Tibial artery (tissue), 4 donors: ENCODE measurements around the gene PCDH15.

Experiments used
- DNase-seq, 2 donors: peaks; one replicate each; pipeline ENCODE4 v3.0.0-alpha.2; 2019
- H3K27ac ChIP-seq, 2 donors: fragments of 200-600 bp; sonication (generic) in 1 of 2; 1 replicate in 1 of 2; 2 replicates in 1 of 2; pipeline ENCODE4 v1.5.1; 2018 to 2019; ENCODE audit warnings: mild to moderate bottlenecking in 1 of 2
- H3K27me3 ChIP-seq, 2 donors: fragments of 200-600 bp; sonication (generic) in 1 of 2; one replicate each; pipeline versions ENCODE4 v1.5.1 to v1.6.0; 2016 to 2019
- H3K36me3 ChIP-seq, 3 donors: fragments of 200-600 bp; sonication (generic) in 2 of 3; one replicate each; pipeline ENCODE4 v1.5.1; 2016 to 2019; ENCODE audit warnings: mild to moderate bottlenecking in 2 of 3
- H3K4me1 ChIP-seq, 4 donors: fragments of 200-600 bp; sonication (generic) in 2 of 4; 1 replicate in 3 of 4; 2 replicates in 1 of 4; pipeline ENCODE4 v1.5.1; 2016 to 2019
- H3K4me3 ChIP-seq, 2 donors: fragments of 200-600 bp; sonication (generic) in 1 of 2; 1 replicate in 1 of 2; 2 replicates in 1 of 2; pipeline ENCODE4 v1.5.1; 2018 to 2019; ENCODE audit warnings: mild to moderate bottlenecking in 2 of 2
- H3K9me3 ChIP-seq, 3 donors: fragments of 200-600 bp; sonication (generic) in 1 of 3; one replicate each; pipeline ENCODE4 v1.5.1; 2016 to 2019
- intact Hi-C: fragments of 100-400 bp; cut with DNase I; formaldehyde crosslinking; loops from one replicate; pipeline ENCODE4 v1.15.0; 2023; ENCODE audit warnings: low total_unique reads
- TF ChIP-seq, protein P1 (sequence below), 2 experiments: fragments of 200-600 bp in 1 of 2; fragments of 450-650 bp in 1 of 2; IDR thresholded peaks; one replicate each; pipeline ENCODE4 v1.5.1; 2017 to 2019; ENCODE audit warnings: antibody characterized with exemption in 2 of 2, mild to moderate bottlenecking in 1 of 2, moderate library complexity in 1 of 2

Gene PCDH15

DNA sequence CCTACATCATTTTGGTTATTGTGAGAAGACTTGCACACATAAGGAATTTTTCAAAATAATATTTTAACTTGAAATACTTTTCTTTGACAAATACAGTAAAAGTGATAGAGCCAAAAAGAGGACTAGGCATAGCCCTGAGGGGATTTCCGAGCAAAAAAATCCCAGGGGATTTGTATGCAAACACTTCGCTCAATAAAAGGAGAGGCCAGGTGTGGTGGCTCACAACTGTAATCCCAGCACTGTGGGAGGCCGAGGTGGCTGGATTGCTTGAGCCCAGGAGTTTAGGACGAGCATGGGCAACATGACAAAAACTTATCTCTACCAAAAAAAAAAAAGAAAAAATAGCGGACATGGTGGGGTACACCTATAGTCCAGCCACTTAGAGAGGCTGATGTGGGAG is 193.0 kb downstream of the PCDH15 start:
- no peak overlapping the region for H3K4me3 ChIP-seq
- H3K27ac ChIP-seq = no peak overlapping the region
- no peaks in the 10 kb centered on the region for H3K4me1 ChIP-seq
- no peaks in the 10 kb centered on the region for H3K9me3 ChIP-seq
- no peak for DNase-seq
- TF ChIP-seq, protein P1, sequence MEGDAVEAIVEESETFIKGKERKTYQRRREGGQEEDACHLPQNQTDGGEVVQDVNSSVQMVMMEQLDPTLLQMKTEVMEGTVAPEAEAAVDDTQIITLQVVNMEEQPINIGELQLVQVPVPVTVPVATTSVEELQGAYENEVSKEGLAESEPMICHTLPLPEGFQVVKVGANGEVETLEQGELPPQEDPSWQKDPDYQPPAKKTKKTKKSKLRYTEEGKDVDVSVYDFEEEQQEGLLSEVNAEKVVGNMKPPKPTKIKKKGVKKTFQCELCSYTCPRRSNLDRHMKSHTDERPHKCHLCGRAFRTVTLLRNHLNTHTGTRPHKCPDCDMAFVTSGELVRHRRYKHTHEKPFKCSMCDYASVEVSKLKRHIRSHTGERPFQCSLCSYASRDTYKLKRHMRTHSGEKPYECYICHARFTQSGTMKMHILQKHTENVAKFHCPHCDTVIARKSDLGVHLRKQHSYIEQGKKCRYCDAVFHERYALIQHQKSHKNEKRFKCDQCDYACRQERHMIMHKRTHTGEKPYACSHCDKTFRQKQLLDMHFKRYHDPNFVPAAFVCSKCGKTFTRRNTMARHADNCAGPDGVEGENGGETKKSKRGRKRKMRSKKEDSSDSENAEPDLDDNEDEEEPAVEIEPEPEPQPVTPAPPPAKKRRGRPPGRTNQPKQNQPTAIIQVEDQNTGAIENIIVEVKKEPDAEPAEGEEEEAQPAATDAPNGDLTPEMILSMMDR (IDR thresholded peaks at IDR 0.05) = no peak
- no peaks in the 10 kb centered on the region for H3K36me3 ChIP-seq
- intact Hi-C loops = no loop called here
- H3K27me3 ChIP-seq = no peaks in the 10 kb centered on the region

DNA sequence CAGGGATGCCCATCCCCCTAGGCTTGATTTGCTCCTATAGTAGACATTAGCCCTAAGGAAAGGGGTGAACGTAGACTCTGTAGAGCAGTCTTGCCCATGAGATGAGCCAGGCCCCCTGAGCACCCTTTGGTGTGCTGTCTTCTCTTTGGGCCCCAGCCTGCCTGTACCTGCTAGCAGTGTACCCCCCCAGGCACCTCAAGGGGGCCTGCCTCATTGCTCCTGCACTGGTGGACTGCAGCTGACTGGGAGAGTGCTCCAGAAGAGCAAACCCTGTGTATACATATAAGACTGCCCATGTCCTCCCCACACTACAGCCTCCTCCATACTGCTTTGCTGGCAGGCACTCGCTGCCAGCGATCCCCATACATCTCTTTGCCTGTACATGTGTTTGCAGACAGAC is 206.7 kb downstream of the PCDH15 start:
- H3K9me3 ChIP-seq = no peaks in the 10 kb centered on the region
- H3K4me1 ChIP-seq = no peaks in the 10 kb centered on the region
- no peak for DNase-seq
- no peak overlapping the region for H3K4me3 ChIP-seq
- H3K27ac ChIP-seq = no peak overlapping the region
- TF ChIP-seq, protein P1 (IDR thresholded peaks at IDR 0.05) = no peak
- no peaks in the 10 kb centered on the region for H3K36me3 ChIP-seq
- intact Hi-C loops = no loop called here
- H3K27me3 ChIP-seq = no peaks in the 10 kb centered on the region

DNA sequence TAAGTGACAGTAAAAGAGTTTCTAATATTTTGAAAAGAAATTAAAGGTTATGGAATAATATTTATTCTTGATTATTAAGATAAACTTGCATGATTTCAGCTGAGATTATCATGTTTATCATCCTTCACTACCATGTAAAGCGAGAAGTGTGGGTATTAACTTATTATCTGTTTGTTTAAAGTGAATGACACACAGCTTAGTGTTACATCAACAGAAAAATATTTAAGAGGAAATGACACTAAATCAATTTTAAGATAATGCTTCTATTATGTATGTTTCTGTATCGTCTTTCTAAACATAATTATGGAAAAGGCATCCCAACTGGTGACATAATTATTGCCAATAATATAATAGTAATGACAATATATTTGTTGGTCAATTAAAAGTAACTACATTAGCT is 213.1 kb downstream of the PCDH15 start:
- no peak overlapping the region for H3K4me3 ChIP-seq
- no peak for DNase-seq
- H3K36me3 ChIP-seq = no peaks in the 10 kb centered on the region
- TF ChIP-seq, protein P1 (IDR thresholded peaks at IDR 0.05) = no peak
- no peaks in the 10 kb centered on the region for H3K4me1 ChIP-seq
- no peaks in the 10 kb centered on the region for H3K27me3 ChIP-seq
- no peak overlapping the region for H3K27ac ChIP-seq
- no peaks in the 10 kb centered on the region for H3K9me3 ChIP-seq
- intact Hi-C loops = no loop called here

DNA sequence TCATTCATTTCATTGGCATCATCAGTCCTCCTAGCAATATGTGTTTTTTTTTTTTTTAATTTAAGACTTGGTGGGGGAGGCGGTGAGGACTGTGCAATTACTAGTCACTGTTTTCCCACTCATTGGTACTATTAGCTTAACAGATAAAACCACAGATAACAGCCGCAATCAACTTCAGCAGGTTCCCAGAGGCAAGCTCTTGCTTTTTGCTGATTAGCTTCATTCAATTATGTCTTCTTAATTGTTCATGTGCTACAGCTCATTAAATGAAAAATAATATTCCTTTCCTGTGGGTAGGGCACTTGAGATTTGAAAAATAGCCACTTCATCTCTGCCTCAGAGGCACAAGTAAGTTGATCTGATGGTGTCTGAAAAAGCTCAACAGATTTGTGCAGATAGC is 215.5 kb downstream of the PCDH15 start:
- Histone ChIP-seq H3K4me3 (no peak overlapping the region), H3K27ac (no peak overlapping the region), H3K9me3 (no peaks in the 10 kb centered on the region), H3K27me3 (no peaks in the 10 kb centered on the region), H3K4me1 (no peaks in the 10 kb centered on the region), H3K36me3 (no peaks in the 10 kb centered on the region)
- intact Hi-C loops = no loop called here
- TF ChIP-seq, protein P1 (IDR thresholded peaks at IDR 0.05) = no peak
- no peak for DNase-seq

DNA sequence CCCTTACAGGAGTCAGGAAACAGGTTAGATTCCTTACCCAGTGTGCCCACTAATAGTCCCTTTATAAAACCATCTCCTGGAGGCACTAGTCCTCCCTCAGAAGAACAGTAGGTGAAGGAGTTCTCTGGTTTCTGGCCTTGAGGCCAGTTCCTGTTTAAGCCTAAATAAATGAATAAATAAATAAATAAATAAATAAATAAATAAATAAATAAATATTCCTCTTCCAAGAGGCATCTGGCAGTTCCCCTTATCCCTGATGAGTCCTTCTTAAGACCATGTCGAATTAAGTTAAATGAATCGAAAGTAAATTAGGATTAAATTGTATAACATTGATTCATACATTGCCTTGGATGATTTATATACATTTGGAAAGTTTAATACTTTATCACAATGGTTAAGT is 223.3 kb downstream of the PCDH15 start:
- Histone ChIP-seq H3K27ac (no peak overlapping the region), H3K4me1 (no peaks in the 10 kb centered on the region), H3K36me3 (no peaks in the 10 kb centered on the region), H3K4me3 (no peak overlapping the region), H3K27me3 (no peaks in the 10 kb centered on the region), H3K9me3 (no peaks in the 10 kb centered on the region)
- no peak for DNase-seq
- TF ChIP-seq, protein P1 (IDR thresholded peaks at IDR 0.05) = no peak
- intact Hi-C loops = no loop called here

DNA sequence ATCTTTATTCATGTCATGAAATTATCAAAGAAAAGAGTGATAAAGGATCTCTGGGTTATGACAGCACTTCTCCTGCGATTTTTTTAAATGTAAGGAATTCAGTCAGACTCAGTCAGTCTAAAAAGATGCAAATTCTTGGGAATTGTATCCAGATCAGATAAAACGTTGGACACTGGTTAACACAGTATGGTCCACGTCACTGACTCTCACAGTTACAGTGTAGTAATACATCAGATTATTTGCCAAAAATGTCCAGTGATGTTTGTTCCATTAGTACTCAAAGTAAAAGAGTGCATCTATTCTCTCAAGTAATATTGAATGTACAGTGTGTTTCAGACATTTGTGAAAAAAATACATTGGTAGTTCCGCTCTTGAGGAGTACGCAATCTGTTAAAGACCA is 224.5 kb downstream of the PCDH15 start:
- no peaks in the 10 kb centered on the region for H3K4me1 ChIP-seq
- no peak overlapping the region for H3K27ac ChIP-seq
- TF ChIP-seq, protein P1 (IDR thresholded peaks at IDR 0.05) = no peak
- no peaks in the 10 kb centered on the region for H3K27me3 ChIP-seq
- no peaks in the 10 kb centered on the region for H3K9me3 ChIP-seq
- H3K4me3 ChIP-seq = no peak overlapping the region
- intact Hi-C loops = no loop called here
- H3K36me3 ChIP-seq = no peaks in the 10 kb centered on the region
- no peak for DNase-seq
